ENCODE data around the gene IGFL1.

DNA sequence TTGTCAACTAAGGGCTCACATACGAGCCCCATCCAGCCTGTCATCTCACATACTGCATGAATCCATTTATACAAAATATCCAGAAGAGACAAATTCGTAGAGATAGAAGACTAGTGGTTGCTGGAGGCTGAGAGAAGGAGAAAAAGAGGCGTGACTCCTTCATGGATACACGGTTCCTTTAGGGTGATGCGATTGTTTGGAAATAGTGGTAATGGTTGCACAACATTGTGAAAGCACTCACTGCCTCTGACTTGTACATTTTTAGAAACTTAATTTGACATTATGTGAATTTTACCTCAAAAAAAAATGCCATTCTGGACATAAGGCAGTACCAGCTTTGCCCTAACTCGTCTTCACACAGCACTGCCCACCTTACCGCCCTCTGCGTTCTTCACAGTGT lies 27.3 kb downstream of the IGFL1 start:
- TF ChIP-seq, protein P1, sequence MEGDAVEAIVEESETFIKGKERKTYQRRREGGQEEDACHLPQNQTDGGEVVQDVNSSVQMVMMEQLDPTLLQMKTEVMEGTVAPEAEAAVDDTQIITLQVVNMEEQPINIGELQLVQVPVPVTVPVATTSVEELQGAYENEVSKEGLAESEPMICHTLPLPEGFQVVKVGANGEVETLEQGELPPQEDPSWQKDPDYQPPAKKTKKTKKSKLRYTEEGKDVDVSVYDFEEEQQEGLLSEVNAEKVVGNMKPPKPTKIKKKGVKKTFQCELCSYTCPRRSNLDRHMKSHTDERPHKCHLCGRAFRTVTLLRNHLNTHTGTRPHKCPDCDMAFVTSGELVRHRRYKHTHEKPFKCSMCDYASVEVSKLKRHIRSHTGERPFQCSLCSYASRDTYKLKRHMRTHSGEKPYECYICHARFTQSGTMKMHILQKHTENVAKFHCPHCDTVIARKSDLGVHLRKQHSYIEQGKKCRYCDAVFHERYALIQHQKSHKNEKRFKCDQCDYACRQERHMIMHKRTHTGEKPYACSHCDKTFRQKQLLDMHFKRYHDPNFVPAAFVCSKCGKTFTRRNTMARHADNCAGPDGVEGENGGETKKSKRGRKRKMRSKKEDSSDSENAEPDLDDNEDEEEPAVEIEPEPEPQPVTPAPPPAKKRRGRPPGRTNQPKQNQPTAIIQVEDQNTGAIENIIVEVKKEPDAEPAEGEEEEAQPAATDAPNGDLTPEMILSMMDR (IDR thresholded peaks at IDR 0.05), result no peak
- TF ChIP-seq POLR2AphosphoS5 (IDR thresholded peaks at IDR 0.05), result no peak

All from stomach (tissue), 4 donors.